Ramos (cell line): ENCODE results near the gene F2RL3.

Experiments
- in situ Hi-C: fragments of 300-500 bp; cut with MboI; formaldehyde crosslinking; loops from one replicate; pipeline ENCODE4 v1.14.3; 2022; ENCODE audit warnings: low sequenced_read_pairs; ENCODE audit not compliant: unreplicated experiment

F2RL3 gene

DNA sequence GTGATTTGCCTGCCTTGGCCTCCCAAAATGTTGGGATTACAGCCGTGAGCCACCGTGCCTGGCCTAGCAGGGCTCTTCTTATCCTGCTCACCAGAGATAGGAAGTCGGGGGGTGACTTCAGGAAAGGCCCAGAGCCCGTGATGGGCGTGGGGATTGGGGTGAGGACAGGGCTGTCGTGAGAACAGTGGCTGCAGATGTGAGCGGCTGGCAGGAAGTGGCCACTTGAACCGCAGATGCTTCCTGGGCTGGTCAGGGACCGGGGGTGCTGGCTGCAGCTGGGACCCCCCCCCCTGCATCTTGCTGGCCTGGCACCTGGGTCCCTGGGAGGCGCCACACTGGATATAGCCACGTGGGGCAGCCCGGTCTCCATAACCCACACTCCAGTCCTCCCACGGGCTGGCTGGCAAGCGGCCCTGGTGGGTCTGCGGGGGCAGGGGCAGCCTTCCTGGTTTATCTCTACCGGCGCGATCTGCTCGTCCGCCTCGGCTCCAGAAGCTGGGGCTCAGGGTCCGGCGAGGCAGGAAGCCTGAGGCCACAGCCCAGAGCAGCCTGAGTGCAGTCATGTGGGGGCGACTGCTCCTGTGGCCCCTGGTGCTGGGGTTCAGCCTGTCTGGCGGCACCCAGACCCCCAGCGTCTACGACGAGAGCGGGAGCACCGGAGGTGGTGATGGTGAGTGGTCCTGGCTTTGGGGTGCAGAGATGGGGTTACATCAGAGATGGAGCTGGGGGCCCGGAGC, at the start of gene F2RL3:
Gene F2RL3, plus strand, starts transcription at position 371 of the 737 bp plus-strand sequence. Its CDS starts 191 bp downstream, at position 562.
- in situ Hi-C loops, result no loop called here

DNA sequence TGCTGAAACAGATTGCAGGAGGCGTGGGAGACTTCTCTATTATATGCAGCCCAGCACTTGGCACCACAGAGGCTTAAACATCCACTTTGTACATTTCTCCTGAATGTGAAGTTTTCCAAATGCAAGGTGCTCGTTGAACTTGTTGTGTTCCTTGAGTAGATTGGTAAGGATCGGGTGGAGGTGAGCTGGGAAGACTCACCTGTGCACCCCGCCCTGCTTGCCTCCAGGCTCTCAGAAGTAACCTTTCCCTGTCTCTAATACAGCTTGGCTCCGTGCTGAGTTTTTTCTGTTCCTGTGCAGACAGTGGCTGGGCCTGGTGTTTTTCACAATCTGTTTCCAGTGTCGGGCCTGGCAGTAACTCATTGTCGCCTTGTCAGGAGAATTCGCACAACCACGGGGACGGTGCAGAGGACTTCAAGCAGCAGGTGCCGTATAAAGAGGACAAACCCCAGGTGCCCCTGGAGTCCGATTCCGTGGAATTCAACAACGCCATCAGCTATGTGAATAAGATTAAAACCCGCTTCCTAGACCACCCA, 47.3 kb upstream of the F2RL3 start:
- in situ Hi-C loops, result no loop called here

DNA sequence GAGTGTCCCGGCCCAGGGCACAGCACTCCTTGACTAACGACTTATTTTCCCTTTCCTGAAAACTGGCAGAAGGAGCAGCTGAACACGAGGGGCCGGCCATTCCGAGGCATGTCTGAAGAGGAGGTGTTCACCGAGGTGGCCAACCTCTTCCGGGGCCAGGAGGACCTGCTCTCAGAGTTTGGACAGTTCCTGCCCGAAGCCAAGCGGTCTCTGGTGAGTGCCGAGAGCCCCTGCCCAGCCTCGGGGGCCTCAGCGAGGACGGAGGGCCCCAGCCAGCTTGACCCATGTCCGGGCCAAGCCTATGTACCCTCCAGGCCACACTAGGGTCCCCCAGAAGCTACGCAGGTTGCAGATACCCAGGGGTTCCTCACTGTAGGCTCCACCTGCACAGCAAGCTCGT, 41.9 kb upstream of the F2RL3 start:
- in situ Hi-C loops, result no loop called here

DNA sequence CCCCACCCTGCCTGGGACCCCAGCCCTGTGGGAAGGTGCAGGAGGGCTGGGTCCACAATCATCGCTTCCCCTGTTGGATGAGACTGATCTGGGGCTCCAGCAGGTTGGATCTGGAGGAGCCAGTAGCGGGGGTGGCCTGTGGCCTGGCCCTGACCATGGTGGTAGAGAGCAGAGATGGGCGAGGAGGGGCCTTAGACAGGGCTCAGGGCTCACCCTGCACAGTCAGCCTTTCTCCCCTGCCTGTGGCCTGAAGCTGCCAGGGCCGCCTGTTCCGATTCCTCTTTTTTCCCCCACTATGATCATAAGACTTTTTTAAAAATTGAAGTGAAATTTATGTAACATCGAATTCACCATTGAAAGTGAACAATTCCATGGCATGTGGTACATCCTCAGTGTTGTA, 41.4 kb upstream of the F2RL3 start:
- in situ Hi-C loops, result no loop called here

DNA sequence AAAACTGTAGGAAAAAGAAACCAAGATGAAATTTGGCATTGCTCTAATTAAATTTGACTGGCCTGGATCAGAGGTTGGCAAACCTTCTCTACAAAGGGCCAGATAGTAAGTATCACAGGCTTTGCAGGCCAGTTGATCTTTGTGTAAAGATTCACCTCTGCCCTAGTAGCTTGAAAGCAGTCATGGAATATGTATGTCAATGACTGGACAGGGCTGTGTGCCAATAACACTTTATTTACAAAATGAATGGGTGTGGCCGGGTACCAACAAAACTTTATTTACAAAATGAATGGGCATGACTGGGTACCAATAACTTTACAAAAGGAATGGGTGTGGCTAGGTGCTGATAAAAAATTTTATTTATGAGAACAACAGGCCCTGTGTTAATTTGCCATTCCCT, 39.6 kb upstream of the F2RL3 start:
- in situ Hi-C loops, result no loop called here

DNA sequence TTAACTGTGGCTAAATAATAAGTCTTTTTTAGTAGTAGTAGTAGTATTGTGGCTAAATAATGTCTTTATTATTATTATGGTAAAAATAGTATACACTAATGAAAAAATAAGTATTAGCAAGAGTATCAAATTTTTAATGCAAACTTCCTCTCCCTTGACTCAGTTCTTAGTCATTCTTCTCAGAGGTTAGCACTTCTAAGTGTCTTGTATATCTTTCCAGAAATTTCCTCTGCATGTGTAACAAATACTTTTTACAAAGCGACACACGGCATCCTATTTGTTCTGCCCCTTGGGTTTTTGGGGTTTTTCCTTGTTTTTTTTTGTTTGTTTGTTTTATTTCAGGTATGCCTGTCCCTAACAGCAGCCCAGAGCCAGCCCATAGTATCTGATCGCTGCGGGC, 38.7 kb upstream of the F2RL3 start:
- in situ Hi-C loops, result no loop called here

DNA sequence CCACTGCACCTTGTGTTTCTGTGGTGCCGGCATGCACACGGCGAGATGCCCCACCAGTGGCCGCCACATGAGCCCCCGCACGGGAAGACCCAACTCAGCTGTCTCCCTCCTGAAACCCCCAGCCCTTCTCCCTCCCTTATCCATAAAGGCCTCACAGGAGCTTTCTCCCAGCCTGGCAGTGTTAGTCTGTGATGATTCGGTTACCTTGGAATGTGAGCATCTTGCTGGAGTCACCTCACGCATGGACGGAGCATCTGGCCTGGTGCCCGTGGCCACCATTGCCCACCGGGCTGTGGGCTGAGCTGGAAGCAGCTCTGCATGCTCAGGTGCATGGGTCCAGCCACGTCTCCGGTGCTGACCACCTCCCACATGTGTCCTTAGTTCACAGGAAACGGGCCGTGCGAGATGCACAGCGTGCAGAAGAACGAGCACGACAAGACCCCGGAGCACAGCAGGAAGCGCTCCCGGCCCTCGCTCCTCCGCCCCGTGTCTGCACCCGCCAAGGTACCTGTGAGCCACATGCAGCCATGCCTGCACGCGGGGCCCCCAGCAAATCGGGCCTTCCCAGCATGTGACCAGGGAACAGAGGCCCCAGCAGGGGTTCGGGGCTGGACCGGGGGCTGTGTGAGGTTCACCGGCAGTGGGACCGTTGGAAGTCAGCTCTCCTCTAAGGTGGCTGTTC, 37.6 kb upstream of the F2RL3 start:
- in situ Hi-C loops, result no loop called here

DNA sequence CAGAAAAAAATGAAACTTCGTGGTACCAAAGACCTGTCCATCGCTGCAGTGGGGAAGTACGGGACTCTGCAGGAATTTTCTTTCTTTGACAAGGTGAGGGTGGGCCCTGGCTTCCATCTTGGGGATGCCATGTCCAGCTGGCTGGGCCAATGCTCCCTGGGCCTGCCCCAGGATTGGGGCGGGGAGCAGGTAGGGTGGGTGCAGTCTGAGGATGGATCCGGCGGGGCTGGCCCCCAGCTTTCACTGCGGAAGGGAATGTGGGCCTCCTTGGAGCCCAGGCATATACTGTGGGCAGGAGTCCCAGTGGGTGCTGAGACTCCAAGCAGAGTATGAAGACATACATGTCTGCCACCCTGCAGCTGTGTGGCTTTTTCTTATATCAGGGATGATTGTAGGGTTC, 35.7 kb upstream of the F2RL3 start:
- in situ Hi-C loops, result no loop called here

DNA sequence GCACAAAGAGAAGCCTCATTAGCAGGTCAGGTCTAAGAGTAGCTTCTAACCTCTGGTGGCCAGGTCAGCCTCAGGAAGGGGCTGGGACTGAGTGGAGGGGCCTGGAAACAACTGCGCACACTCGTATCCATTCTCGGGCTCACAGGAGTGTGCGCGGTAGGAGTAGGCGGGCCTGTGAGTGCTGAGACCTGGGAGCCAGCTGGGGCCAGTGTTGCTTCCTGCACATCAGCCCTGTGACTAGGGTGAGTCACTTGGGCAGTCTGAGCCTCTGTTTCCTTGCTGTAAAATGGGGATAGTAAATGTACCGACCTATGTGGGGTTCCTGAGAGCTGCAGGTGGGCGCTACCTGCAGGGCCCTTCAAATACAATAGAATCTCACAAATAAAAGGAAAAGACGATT, 32.7 kb upstream of the F2RL3 start:
- in situ Hi-C loops, result no loop called here

DNA sequence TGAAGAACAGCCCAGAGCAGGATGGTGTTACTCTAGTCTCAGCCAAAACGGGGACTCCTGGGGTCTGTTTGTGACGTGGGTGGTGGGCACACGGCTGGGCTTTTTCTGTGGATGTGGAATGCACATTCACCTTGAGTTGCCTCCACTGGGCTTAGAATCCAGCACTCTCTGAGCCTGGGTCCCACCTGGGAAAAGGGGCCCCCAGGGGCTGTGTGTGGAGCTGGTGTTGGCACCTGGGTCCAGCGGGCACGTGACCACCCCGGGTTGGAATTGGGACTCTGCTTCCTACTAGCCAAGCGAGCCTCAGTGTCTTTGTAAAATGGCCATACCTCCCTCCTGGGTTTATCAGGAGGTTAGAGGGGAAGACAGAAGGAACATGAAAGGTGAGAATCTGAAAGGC, 29.2 kb upstream of the F2RL3 start:
- in situ Hi-C loops, result no loop called here

DNA sequence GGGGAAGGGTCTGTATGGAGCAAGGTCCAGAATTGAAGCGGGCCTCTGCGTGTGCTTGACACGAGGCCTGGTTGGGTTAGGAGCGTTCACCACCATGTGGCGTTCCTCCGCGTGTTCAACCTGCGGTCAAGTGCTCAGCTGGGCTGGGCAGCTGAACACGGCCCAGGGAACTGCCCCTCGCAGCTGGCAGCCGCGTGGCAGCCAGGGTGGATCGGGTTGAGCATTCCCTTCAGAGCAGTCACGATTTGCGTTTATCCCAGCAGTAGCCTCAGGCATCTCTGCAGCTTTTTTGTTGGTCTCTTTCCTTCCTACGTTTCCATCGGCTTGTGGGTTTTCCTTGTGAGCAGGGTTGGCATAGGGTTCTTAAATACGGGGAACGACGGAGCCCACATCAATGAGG, 28.7 kb upstream of the F2RL3 start:
- in situ Hi-C loops, result no loop called here

DNA sequence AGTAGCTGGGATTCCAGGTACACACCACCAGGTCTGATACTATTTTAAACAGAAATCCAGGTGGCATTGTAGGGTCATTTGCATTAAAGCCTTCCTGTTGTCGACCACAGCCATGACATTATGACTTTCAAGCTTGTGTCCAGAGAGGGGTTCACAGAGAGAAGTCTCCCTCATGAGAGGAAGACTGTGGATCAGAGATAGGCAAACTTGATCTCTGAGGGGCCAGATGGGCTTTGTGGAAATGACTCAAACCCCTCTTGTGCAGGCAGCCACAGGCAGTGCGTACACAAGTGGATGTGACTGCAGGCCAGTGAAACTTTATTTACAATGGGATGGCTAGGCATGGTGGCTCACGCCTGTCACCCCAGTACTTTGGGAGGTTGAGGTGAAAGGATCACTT, 27.8 kb upstream of the F2RL3 start:
- in situ Hi-C loops, result no loop called here

DNA sequence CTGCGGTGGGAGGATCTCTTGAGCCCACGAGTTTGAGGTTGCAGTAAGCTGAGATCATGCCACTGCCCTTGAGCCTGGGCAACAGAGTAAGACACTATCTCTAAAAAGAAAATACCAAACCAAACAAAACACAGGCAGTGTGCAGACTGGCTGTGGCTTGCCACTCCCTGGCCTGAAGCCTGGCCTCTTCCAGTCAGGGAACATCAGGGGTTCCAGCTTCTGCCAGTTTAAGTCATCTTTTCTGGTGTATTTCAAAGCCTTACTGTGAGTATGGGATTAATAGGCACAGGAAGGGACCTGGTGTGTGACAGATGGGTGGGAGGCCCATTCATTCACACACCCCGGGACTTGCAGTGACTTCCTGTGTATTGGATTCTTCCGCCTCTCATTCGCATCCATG, 27.0 kb upstream of the F2RL3 start:
- in situ Hi-C loops, result no loop called here

DNA sequence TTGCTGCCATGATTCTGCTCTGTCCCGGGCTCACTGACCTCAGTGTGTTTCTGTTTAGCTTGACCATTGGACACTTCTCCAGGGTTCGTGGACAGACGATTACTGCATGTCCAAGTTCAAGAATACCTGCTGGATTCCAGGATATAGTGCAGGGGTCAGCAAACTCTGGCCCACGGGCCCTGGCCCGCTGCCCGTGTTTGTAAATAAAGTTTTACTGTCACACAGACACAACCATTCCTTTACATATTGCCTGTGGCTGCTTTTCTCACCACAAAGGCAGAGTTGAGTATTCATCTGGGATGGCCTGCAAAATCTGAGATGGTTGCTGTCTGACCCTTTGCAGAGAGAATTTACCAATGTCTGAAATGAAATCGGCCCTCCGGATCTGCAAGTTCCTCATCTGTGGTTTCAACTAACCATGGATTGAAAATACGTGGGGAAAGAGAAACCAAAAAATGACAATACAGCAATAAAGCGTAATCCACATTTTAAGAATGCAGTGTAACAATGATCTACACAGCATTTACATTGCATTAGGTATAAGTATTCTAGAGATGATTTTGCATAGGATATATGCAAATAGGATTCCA, 25.9 kb upstream of the F2RL3 start:
- in situ Hi-C loops, result no loop called here

DNA sequence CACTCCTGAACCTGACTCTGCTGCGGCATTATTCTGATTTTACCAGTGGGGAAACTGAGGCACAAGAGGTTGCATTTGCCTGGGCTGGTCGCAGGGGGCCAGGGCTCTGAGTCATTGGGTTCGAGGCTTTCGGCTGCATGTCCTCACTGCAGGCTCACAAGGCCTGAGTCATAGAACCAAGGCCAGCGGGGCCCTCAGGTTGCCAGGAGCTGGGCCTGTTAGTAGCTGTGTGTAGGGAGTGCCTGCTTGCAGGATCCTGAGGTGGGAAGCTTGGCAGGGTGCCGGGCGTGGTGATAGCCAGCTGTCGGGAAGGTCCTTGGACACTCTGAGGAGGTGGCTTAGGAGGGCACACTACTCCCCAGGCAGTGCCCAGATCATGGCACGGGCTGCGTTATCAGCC, 21.6 kb upstream of the F2RL3 start:
- in situ Hi-C loops, result no loop called here

DNA sequence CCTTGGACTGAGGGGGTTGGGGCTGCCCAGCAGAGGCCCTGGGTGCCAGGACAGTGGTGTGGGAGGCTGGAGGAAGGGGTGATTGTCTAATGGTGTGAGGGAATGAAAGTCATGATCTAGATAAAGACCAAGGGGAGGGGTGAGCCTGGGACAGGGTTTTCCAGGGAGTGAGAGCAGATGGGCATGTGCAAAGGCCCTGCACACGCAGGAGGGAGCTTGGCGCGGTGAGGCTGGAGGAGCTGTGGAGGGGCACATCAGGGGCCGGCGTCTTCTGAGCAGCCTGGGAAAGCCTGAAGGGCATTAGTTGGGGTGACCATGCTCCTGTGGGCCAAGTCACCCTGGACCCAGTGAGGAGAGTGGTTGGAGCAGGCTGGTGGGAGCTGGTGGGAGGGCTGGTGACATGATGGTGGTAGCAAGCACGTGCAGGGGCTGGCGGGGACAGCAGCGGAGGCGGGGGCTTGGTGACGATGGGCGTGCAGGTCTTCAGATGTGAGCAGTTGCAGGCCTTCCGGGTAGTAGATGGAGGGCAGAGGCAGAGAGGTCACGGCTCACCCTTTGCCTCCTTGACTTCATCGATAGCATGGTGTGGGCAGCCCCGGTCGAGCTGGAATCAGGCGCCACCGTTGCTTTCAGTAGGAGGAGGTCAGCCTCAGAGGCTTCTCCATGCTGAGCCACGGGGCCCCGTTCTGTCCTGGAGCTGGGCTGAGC, 20.2 kb upstream of the F2RL3 start:
- in situ Hi-C loops, result no loop called here

DNA sequence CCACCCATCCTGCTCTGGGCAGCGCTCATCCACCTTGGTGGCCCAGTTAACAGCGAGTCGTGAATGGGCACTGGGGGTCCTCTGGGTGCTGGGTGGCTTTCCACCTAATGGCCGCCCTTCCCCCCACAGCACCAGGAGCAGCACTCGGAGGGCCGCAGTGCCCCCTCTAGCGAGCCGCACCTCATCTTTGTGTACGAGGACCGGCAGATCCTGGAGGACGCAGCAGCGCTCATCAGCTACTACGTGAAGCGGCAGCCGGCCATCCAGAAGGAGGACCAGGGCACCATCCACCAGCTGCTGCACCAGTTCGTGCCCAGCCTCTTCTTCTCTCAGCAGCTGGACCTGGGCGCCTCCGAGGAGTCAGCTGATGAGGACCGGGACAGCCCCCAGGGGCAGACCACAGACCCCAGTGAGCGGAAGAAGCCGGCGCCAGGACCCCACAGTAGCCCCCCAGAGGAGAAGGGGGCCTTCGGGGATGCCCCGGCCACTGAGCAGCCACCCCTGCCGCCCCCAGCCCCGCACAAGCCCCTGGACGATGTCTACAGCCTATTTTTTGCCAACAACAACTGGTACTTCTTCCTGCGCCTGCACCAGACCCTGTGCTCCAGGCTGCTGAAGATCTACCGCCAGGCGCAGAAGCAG, 19.3 kb upstream of the F2RL3 start:
- in situ Hi-C loops, result no loop called here

DNA sequence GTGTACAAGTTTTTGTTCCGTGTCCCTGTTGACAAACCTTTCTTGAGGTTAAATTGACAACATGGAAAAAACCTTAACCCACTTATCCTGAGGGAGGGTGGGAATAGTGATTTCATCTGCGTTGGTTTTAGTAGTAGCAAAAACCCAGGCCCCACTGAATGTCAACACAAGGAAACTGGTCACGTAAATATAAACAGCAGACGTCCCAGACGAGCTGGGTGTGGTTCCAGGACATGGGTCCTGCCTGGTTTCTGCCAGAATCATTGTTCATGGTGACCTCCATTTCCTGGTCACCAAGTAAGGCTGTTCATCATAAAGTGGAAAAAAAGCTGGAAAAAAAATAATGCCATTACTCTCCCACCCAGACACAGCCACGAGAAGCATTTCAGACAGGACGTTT, 16.9 kb upstream of the F2RL3 start:
- in situ Hi-C loops, result no loop called here

DNA sequence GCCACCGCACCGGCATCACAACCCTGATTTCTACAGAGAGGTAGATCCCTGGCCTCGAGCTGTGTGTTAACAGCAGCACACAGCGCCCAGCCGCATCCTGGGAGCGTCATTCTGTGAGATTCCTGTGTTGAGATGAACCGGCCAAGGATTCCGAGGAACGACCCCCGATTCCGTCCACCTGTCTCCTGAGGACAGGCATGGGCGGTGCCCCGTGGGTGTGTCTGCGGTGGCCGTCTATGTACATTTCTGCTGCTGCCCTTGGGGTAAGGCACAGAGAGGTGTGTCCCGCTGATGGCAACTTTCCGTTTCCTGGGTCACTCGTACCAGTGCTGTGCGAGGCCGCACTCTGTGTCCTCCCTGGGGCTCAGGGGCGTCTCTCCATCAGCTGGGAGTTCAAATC, 16.1 kb upstream of the F2RL3 start:
- in situ Hi-C loops, result no loop called here

DNA sequence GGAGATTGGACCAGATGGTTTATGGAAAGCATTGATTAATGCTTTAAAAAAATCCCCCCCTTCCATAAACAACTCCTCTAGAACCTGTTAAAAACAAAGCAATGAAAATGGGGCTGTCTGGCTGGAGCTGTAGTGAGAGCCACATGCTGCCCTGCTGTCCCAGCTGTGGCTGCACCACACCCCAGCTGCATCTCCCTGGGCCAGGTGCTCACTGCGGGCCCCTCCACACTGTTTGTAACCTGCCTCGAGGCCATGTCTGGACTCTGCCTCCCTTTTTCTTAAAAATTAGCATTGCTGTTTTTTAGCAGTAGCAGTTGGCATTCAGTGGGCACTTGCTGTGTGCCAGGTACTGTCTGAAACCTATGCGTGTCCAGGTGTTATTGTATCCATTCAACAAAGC, 15.2 kb upstream of the F2RL3 start:
- in situ Hi-C loops, result no loop called here
